Trophoblast cell (in vitro differentiated cells and primary cell): Measurements from ENCODE around the gene PDCD6IP. TPM values are rescaled to one million over a fixed set of nuclear protein-coding genes. Genes with fewer than 3 reads are reported as not detected.

ENCODE experiments used
- DNase-seq, 2 donors: peaks; one replicate each; pipeline ENCODE4 v3.0.0-alpha.2; 2016
- H2AFZ ChIP-seq: 2 replicates; pipeline ENCODE4 v1.6.1; 2013; ENCODE audit warnings: low read length, moderate library complexity, mild to moderate bottlenecking; ENCODE audit not compliant: insufficient read depth, poor library complexity
- H2AK5ac ChIP-seq: 2 replicates; pipeline ENCODE4 v1.6.1; 2013; ENCODE audit warnings: mild to moderate bottlenecking, low read length
- H2BK120ac ChIP-seq: 2 replicates; pipeline ENCODE4 v1.6.1; 2013; ENCODE audit warnings: low read length, mild to moderate bottlenecking, moderate library complexity; ENCODE audit not compliant: insufficient read depth, poor library complexity
- H2BK12ac ChIP-seq: 2 replicates; pipeline ENCODE4 v1.6.1; 2013; ENCODE audit warnings: mild to moderate bottlenecking, low read length, moderate library complexity
- H2BK5ac ChIP-seq: 2 replicates; pipeline ENCODE4 v1.6.1; 2013; ENCODE audit warnings: low read length, low read depth, moderate library complexity, mild to moderate bottlenecking; ENCODE audit not compliant: poor library complexity
- H3K14ac ChIP-seq: 2 replicates; pipeline ENCODE4 v1.6.1; 2013; ENCODE audit warnings: mild to moderate bottlenecking, low read length
- H3K18ac ChIP-seq: 2 replicates; pipeline ENCODE4 v1.6.1; 2013; ENCODE audit warnings: mild to moderate bottlenecking, low read length
- H3K23ac ChIP-seq: 2 replicates; pipeline ENCODE4 v1.6.1; 2013; ENCODE audit warnings: low read length
- H3K27ac ChIP-seq: 2 replicates; pipeline ENCODE4 v1.5.1; 2013; ENCODE audit warnings: low read depth, mild to moderate bottlenecking, inconsistent platforms, low read length, moderate library complexity
- H3K27me3 ChIP-seq: 2 replicates; pipeline ENCODE4 v1.6.1; 2013; ENCODE audit warnings: inconsistent platforms, mild to moderate bottlenecking, low read length, moderate library complexity; ENCODE audit not compliant: insufficient read depth
- H3K36me3 ChIP-seq, 2 experiments: 1 replicate in 1 of 2; 2 replicates in 1 of 2; pipeline ENCODE4 v1.6.1; 2013; ENCODE audit warnings: low read length in 2 of 2, mild to moderate bottlenecking in 2 of 2, moderate library complexity in 1 of 2; ENCODE audit not compliant: insufficient read depth in 2 of 2, control insufficient read depth in 1 of 2
- H3K4ac ChIP-seq: 2 replicates; pipeline ENCODE4 v1.6.1; 2013; ENCODE audit warnings: low read depth, mild to moderate bottlenecking, low read length, moderate library complexity
- H3K4me1 ChIP-seq, 2 experiments: 1 replicate in 1 of 2; 2 replicates in 1 of 2; pipeline ENCODE4 v1.6.1; 2013; ENCODE audit warnings: low read length in 2 of 2, mild to moderate bottlenecking in 2 of 2, moderate library complexity in 1 of 2; ENCODE audit not compliant: insufficient read depth in 2 of 2, control insufficient read depth in 1 of 2
- H3K4me2 ChIP-seq: 2 replicates; pipeline ENCODE4 v1.6.1; 2013; ENCODE audit warnings: inconsistent platforms, mild to moderate bottlenecking, low read length, moderate library complexity
- H3K4me3 ChIP-seq: 2 replicates; pipeline ENCODE4 v1.5.1; 2013; ENCODE audit warnings: mild to moderate bottlenecking, low read depth, low read length, inconsistent platforms
- H3K79me1 ChIP-seq: one replicate; pipeline ENCODE4 v1.6.1; 2013; ENCODE audit warnings: low read length
- H3K79me2 ChIP-seq: 2 replicates; pipeline ENCODE4 v1.6.1; 2013; ENCODE audit warnings: low read length, mild to moderate bottlenecking; ENCODE audit not compliant: control insufficient read depth, insufficient read depth, poor library complexity
- H3K9ac ChIP-seq: 2 replicates; pipeline ENCODE4 v1.6.1; 2013; ENCODE audit warnings: mild to moderate bottlenecking, low read length
- H3K9me3 ChIP-seq: 2 replicates; pipeline ENCODE4 v1.6.1; 2013; ENCODE audit warnings: low read depth, mild to moderate bottlenecking, control low read depth, inconsistent platforms, low read length; ENCODE audit not compliant: insufficient read depth
- H4K12ac ChIP-seq: 2 replicates; pipeline ENCODE4 v1.6.1; 2013; ENCODE audit warnings: low read depth, mild to moderate bottlenecking, low read length, moderate library complexity
- H4K8ac ChIP-seq: 2 replicates; pipeline ENCODE4 v1.6.1; 2013; ENCODE audit warnings: low read depth, mild to moderate bottlenecking, low read length, moderate library complexity
- H4K91ac ChIP-seq: one replicate; pipeline ENCODE4 v1.6.1; 2013; ENCODE audit warnings: low read depth, mild to moderate bottlenecking, low read length, moderate library complexity
- WGBS: extraction: QIAGEN DNeasy Blood & Tissue Kit; methylation state at CpG from one replicate; pipeline ENCODE4 v1.1.7; 2013; ENCODE audit warnings: missing lambda C conversion rate; ENCODE audit not compliant: insufficient read length, insufficient coverage; ENCODE audit errors: extremely low coverage; 5-methylcytosine and 5-hydroxymethylcytosine counted together
- polyA plus RNA-seq: library from polyadenylated mRNA; stranded (reverse); fragments of 200-250 nt; gene quantifications from 2 replicates; pipeline ENCODE4 v1.2.3, GENCODE V29; 2013

PDCD6IP gene, protein sequence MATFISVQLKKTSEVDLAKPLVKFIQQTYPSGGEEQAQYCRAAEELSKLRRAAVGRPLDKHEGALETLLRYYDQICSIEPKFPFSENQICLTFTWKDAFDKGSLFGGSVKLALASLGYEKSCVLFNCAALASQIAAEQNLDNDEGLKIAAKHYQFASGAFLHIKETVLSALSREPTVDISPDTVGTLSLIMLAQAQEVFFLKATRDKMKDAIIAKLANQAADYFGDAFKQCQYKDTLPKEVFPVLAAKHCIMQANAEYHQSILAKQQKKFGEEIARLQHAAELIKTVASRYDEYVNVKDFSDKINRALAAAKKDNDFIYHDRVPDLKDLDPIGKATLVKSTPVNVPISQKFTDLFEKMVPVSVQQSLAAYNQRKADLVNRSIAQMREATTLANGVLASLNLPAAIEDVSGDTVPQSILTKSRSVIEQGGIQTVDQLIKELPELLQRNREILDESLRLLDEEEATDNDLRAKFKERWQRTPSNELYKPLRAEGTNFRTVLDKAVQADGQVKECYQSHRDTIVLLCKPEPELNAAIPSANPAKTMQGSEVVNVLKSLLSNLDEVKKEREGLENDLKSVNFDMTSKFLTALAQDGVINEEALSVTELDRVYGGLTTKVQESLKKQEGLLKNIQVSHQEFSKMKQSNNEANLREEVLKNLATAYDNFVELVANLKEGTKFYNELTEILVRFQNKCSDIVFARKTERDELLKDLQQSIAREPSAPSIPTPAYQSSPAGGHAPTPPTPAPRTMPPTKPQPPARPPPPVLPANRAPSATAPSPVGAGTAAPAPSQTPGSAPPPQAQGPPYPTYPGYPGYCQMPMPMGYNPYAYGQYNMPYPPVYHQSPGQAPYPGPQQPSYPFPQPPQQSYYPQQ
- 130 and 133 TPM in 2 replicates for polyA plus RNA-seq

DNA sequence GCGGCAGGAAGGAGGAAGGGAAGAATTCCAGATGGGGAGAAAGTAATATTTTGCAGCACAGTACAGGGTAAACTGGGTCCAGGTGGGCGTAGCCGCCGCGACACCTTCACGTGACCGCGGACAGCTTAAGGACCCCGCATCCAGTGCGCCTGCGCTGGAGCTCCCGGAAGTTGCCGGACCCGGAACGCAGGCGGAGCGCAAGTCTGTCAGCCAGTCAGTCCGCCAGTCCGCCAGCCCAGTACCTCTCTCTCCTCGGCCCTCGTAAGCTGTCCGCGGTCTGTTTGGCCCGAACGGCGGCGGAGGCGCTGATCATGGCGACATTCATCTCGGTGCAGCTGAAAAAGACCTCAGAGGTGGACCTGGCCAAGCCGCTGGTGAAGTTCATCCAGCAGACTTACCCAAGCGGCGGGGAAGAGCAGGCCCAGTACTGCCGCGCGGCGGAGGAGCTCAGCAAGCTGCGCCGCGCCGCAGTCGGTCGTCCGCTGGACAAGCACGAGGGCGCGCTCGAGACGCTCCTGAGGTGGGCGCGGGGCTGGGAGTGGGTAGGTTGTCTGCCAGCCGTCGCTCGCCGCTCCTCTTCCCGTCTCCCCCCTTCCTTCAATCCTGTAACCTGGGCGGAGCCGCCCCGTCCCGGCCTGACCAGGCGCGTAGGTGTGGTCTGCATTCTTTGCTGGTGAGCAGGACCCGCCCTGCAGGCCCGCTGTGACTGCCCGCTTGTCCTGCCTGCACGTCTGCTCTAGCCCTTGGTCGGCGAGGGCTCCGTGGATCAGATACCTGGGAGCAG lies at the start of gene PDCD6IP:
Gene PDCD6IP, plus strand, starts transcription at position 213 of the 784 bp plus-strand sequence. Its CDS starts 99 bp downstream, at position 312.
- peak within 1 kb of the TSS; percentile 98 for H3K27ac ChIP-seq
- H3K4me2 ChIP-seq, result peak within 1 kb of the TSS; percentile 87
- H3K36me3 ChIP-seq, result peaks cover 2% of the 10 kb centered on the region in 2 experiments
- peaks cover 4% of the 10 kb centered on the region for H3K79me1 ChIP-seq
- H3K9ac ChIP-seq, result peak within 1 kb of the TSS; percentile 92
- H4K91ac ChIP-seq, result peak within 1 kb of the TSS; percentile 96
- H3K14ac ChIP-seq, result peak within 1 kb of the TSS; percentile 94
- H3K9me3 ChIP-seq, result no peaks in the 10 kb centered on the region
- peak within 1 kb of the TSS; percentile 92 for H2AFZ ChIP-seq
- peak within 1 kb of the TSS; percentile 91 for H3K18ac ChIP-seq
- peak within 1 kb of the TSS; percentile 92 for H2BK5ac ChIP-seq
- WGBS, result no CpG with 5 or more reads among the region's 69 CpGs
- no peaks in the 10 kb centered on the region for H3K4me1 ChIP-seq
- H3K27me3 ChIP-seq, result no peaks in the 10 kb centered on the region
- peak within 1 kb of the TSS; percentile 97 for H3K4me3 ChIP-seq
- peak; percentile 92 to 94 for DNase-seq
- H3K79me2 ChIP-seq, result peaks cover 11% of the 10 kb centered on the region
- peak within 1 kb of the TSS; percentile 10 for H2BK12ac ChIP-seq
- peak within 1 kb of the TSS; percentile 94 for H4K12ac ChIP-seq
- H2AK5ac ChIP-seq, result peak within 1 kb of the TSS; percentile 44
- H4K8ac ChIP-seq, result peak within 1 kb of the TSS; percentile 96
- no peak within 1 kb of the TSS for H3K23ac ChIP-seq
- H3K4ac ChIP-seq, result peak within 1 kb of the TSS; percentile 83
- H2BK120ac ChIP-seq, result peak within 1 kb of the TSS; percentile 92

DNA sequence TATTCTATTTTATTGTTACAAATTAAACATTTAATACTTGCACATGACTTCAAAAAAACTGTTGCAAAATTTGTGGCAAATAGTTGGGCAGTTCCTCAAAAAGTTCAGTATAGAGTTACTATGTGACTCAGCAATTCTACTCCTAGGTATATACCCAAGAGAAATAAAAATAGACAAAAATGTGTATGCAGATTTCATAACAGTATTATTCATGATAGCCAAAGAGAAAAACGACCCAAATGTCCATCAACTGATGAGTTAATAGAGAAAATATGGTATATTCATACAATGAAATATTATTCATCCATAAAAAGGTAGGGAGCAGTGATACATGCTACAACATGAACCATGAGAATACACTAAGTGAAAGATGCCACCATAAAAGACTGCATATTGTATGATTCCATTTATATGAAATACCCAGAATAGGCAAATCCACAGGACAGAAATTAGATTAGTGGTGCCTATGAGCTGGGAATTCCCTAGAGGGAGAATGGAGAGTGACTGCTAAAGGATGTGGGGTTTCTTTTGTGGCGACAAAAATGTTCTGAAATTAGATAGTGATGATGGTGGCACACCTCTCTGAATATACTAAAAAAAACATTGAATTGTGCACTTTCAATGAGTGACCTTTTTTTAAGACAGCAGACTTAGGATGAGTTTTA lies 48.8 kb upstream of the PDCD6IP start:
- Histone ChIP-seq H3K27ac (no peak overlapping the region), H3K36me3 (no peaks in the 10 kb centered on the region), H3K4me1 (no peaks in the 10 kb centered on the region), H2AK5ac (no peak overlapping the region), H4K91ac (no peak overlapping the region), H2AFZ (no peak overlapping the region), H2BK5ac (no peak overlapping the region), H3K14ac (no peak overlapping the region), H2BK120ac (no peak overlapping the region), H3K9me3 (peaks cover 5% of the 10 kb centered on the region), H4K8ac (no peak overlapping the region), H3K18ac (no peak overlapping the region), H4K12ac (no peak overlapping the region), H3K4me3 (no peak overlapping the region), H3K9ac (no peak overlapping the region), H3K79me1 (no peaks in the 10 kb centered on the region), H3K4me2 (no peak overlapping the region), H3K79me2 (no peaks in the 10 kb centered on the region), H3K23ac (no peak overlapping the region), H3K27me3 (no peaks in the 10 kb centered on the region), H3K4ac (no peak overlapping the region), H2BK12ac (no peak overlapping the region)
- WGBS, result no CpG with 5 or more reads among the region's 2 CpGs
- no peak for DNase-seq

DNA sequence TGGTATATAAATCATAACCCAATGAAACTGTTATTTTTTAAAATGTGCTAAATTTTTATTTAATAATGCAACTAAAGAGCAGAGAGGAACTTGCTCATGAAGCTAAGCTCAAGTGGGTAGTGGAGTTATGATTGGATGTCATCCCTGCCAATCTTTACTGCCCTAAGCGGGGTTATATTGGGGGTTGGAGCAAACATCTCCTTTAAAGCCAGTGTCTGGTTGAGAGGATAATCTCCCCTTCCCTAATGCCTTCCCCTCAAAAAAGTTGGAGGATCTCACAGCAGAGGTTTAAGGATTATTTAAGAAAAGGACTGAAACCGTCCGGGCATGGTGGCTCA lies 48.2 kb upstream of the PDCD6IP start:
- Histone ChIP-seq H3K23ac (no peak overlapping the region), H3K27ac (no peak overlapping the region), H2BK120ac (no peak overlapping the region), H3K79me2 (no peaks in the 10 kb centered on the region), H2BK5ac (no peak overlapping the region), H2AK5ac (no peak overlapping the region), H4K8ac (no peak overlapping the region), H2AFZ (no peak overlapping the region), H3K36me3 (no peaks in the 10 kb centered on the region), H3K9ac (no peak overlapping the region), H2BK12ac (no peak overlapping the region), H3K4me2 (no peak overlapping the region), H4K12ac (no peak overlapping the region), H4K91ac (no peak overlapping the region), H3K4me3 (no peak overlapping the region), H3K4me1 (no peaks in the 10 kb centered on the region), H3K9me3 (peaks cover 5% of the 10 kb centered on the region), H3K27me3 (no peaks in the 10 kb centered on the region), H3K4ac (no peak overlapping the region), H3K79me1 (no peaks in the 10 kb centered on the region), H3K18ac (no peak overlapping the region), H3K14ac (no peak overlapping the region)
- no peak for DNase-seq
- WGBS, result no CpG with 5 or more reads among the region's 3 CpGs

DNA sequence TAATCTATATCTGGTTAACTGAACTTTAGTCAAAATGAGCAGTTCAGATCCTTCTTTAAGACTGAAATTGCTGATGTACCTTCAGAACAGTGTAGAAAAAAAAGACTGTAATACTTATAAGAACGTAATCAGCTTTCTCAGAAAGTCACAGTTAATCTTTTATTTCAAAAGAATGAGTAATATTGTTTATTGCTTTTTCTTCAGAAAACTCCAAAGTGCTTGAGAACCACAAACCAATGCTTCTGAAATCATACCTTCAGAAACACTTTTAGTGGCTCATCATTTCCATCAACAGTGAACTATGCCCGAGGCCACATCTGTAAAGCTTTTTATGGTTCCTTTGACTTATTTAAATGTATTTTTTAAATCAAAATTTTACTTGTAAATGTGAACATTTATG lies 47.1 kb upstream of the PDCD6IP start:
- Histone ChIP-seq H2AFZ (no peak overlapping the region), H2BK120ac (no peak overlapping the region), H4K91ac (no peak overlapping the region), H3K9me3 (peaks cover 5% of the 10 kb centered on the region), H3K23ac (no peak overlapping the region), H2BK12ac (no peak overlapping the region), H3K4me3 (no peak overlapping the region), H3K18ac (no peak overlapping the region), H3K4ac (no peak overlapping the region), H3K4me2 (no peak overlapping the region), H3K36me3 (no peaks in the 10 kb centered on the region), H4K8ac (no peak overlapping the region), H2AK5ac (no peak overlapping the region), H2BK5ac (no peak overlapping the region), H3K4me1 (no peaks in the 10 kb centered on the region), H3K27ac (no peak overlapping the region), H3K79me1 (no peaks in the 10 kb centered on the region), H3K9ac (no peak overlapping the region), H4K12ac (no peak overlapping the region), H3K27me3 (no peaks in the 10 kb centered on the region), H3K14ac (no peak overlapping the region), H3K79me2 (no peaks in the 10 kb centered on the region)
- DNase-seq, result no peak
- WGBS, result no CpG with 5 or more reads among the region's 2 CpGs
